Upper lobe of left lung (tissue), 6 donors: Measurements from ENCODE around the gene ARRB1. TPM values are rescaled to one million over a fixed set of nuclear protein-coding genes. Genes with fewer than 3 reads are reported as not detected.

ENCODE experiments used
- ATAC-seq, 2 donors: fragments of 200-7000 bp; cut with Tn5 transposase; one replicate each; pipeline ENCODE4 v1.9.1; 2022; ENCODE audit warnings: mild to moderate bottlenecking in 2 of 2, moderate library complexity in 2 of 2; ENCODE audit not compliant: low FRiP score in 2 of 2
- DNase-seq, 2 donors: peaks; one replicate each; pipeline ENCODE4 v3.0.0-alpha.2; 2019 to 2020
- H3K27ac ChIP-seq, 4 donors: fragments of 200-600 bp; sonication (generic); one replicate each; pipeline ENCODE4 v1.5.1; 2016 to 2019
- H3K27me3 ChIP-seq, 4 donors: fragments of 200-600 bp; sonication (generic); one replicate each; pipeline ENCODE4 v1.5.1; 2017 to 2019
- H3K36me3 ChIP-seq, 4 donors: fragments of 200-600 bp; sonication (generic); one replicate each; pipeline ENCODE4 v1.5.1; 2016 to 2019
- H3K4me1 ChIP-seq, 4 donors: fragments of 200-600 bp; sonication (generic); one replicate each; pipeline ENCODE4 v1.5.1; 2018 to 2019
- H3K4me3 ChIP-seq, 4 donors: fragments of 200-600 bp; sonication (generic); one replicate each; pipeline ENCODE4 v1.5.1; 2017 to 2019; ENCODE audit warnings: mild to moderate bottlenecking in 2 of 4, moderate library complexity in 1 of 4
- H3K9me3 ChIP-seq, 4 donors: fragments of 200-600 bp; sonication (generic); one replicate each; pipeline ENCODE4 v1.5.1; 2018 to 2019
- CTCF ChIP-seq, 6 experiments: fragments of 450-650 bp in 4 of 6; fragments of 200-600 bp in 2 of 6; sonication (generic) in 2 of 6; IDR thresholded peaks; one replicate each; pipeline ENCODE4 v1.5.1; 2016 to 2019; ENCODE audit warnings: antibody characterized with exemption in 6 of 6
- EP300 ChIP-seq, 4 donors: sonication (generic); formaldehyde crosslinking; IDR thresholded peaks; one replicate each; pipeline ENCODE4 v1.5.1; 2017; ENCODE audit warnings: antibody characterized with exemption in 4 of 4, control low read depth in 2 of 4
- POLR2A ChIP-seq, 4 donors: fragments of 450-650 bp; IDR thresholded peaks; one replicate each; pipeline ENCODE4 v1.5.1; 2016 to 2017; ENCODE audit warnings: antibody characterized with exemption in 4 of 4, mild to moderate bottlenecking in 2 of 4
- POLR2AphosphoS5 ChIP-seq, 2 donors: sonication (generic); formaldehyde crosslinking; IDR thresholded peaks; one replicate each; pipeline ENCODE4 v1.5.1; 2017; ENCODE audit warnings: antibody characterized with exemption in 2 of 2
- WGBS, 2 donors: methylation state at CpG; one replicate each; pipeline ENCODE4 v1.1.5; 2017 to 2018; 5-methylcytosine and 5-hydroxymethylcytosine counted together
- total RNA-seq, 6 donors: library from RNA; depleted of rRNA in 4 of 6; stranded (reverse); fragments of >200 nt in 4 of 6; gene quantifications; one replicate each; pipeline versions ENCODE4 v1.1.0 to v1.2.1, GENCODE V29; 2016 to 2021
- donor health status: DM: no; HTN: no; CAD: no; lungs with moderate emphysema.
- donor health status: DM: no; HTN: yes; CAD: no; lungs with severe emphysema.

Gene ARRB1
- total RNA-seq, 6 donors from 2014 or later, result 119 to 235 (median 170) TPM

GRCh38 chr11:75242722-75243600 is 108.5 kb downstream of the ARRB1 start:
- H3K36me3 ChIP-seq, result no peaks in the 10 kb centered on the region
- H3K9me3 ChIP-seq, result no peaks in the 10 kb centered on the region
- WGBS, 2 donors, result 82 to 84% methylated on average over 16 of the region's 16 CpGs
- peaks cover 9 to 26% (median 17%) of the 10 kb centered on the region in 4 donors for H3K4me1 ChIP-seq
- no peak for TF ChIP-seq POLR2A (IDR thresholded peaks at IDR 0.05)
- TF ChIP-seq EP300 (IDR thresholded peaks at IDR 0.05), result no peak
- TF ChIP-seq CTCF (IDR thresholded peaks at IDR 0.05), result no peak
- TF ChIP-seq POLR2AphosphoS5 (IDR thresholded peaks at IDR 0.05), result no peak
- H3K27ac ChIP-seq, result no peak overlapping the region
- peaks cover 0 to 34% (median 16%) of the 10 kb centered on the region in 4 donors for H3K27me3 ChIP-seq
- H3K4me3 ChIP-seq, result no peak overlapping the region
- ATAC-seq (no peak), DNase-seq (no peak)

- TF ChIP-seq EP300 (IDR thresholded peaks at IDR 0.05) (no peak), CTCF (IDR thresholded peaks at IDR 0.05) (no peak), POLR2A (IDR thresholded peaks at IDR 0.05) (no peak), POLR2AphosphoS5 (IDR thresholded peaks at IDR 0.05) (no peak)
- H3K36me3 ChIP-seq, result no peaks in the 10 kb centered on the region
- H3K9me3 ChIP-seq, result no peaks in the 10 kb centered on the region
- 6 to 14% methylated on average over 15 to 59 of the region's 72 CpGs for WGBS, 2 donors
- H3K27me3 ChIP-seq, result peaks cover 0 to 34% (median 16%) of the 10 kb centered on the region in 4 donors
- DNase-seq, result peak in 1 of 2 donors; percentile 36
- peaks cover 9 to 26% (median 17%) of the 10 kb centered on the region in 4 donors for H3K4me1 ChIP-seq
- H3K27ac ChIP-seq, result no peak overlapping the region
- ATAC-seq, result no peak
- peak overlapping the region in 3 of 4 donors; percentile 51 to 58 (median 53) for H3K4me3 ChIP-seq
These were observed 109.4 kb downstream of the ARRB1 start for GRCh38 chr11:75241906-75242644.

- no peaks in the 10 kb centered on the region for H3K9me3 ChIP-seq
- peak; percentile 97 to 100 (median 100) for TF ChIP-seq CTCF (IDR thresholded peaks at IDR 0.05)
- no peak for TF ChIP-seq EP300 (IDR thresholded peaks at IDR 0.05)
- H3K27ac ChIP-seq, result no peak overlapping the region
- H3K4me3 ChIP-seq, result peak overlapping the region in 3 of 4 donors; percentile 51 to 58 (median 53)
- ATAC-seq (peak; percentile 94 to 98), DNase-seq (peak; percentile 85 to 98)
- WGBS, 2 donors, result 0 to 2% methylated on average over 13 to 40 of the region's 140 CpGs
- H3K27me3 ChIP-seq, result peaks cover 0 to 34% (median 16%) of the 10 kb centered on the region in 4 donors
- H3K36me3 ChIP-seq, result no peaks in the 10 kb centered on the region
- H3K4me1 ChIP-seq, result peaks cover 9 to 26% (median 17%) of the 10 kb centered on the region in 4 donors
These were observed 110.2 kb downstream of the ARRB1 start for GRCh38 chr11:75241036-75241905.

- H3K27ac ChIP-seq, result no peak within 1 kb of the TSS
- peak in 1 of 2 donors; percentile 31 for ATAC-seq
- H3K4me1 ChIP-seq, result peaks cover 9 to 26% (median 17%) of the 10 kb centered on the region in 4 donors
- WGBS, 2 donors, result 3 to 4% methylated on average over 25 to 33 of the region's 58 CpGs
- DNase-seq, result no peak
- TF ChIP-seq CTCF (IDR thresholded peaks at IDR 0.05) (no peak), POLR2A (IDR thresholded peaks at IDR 0.05) (no peak), EP300 (IDR thresholded peaks at IDR 0.05) (no peak), POLR2AphosphoS5 (IDR thresholded peaks at IDR 0.05) (no peak)
- no peaks in the 10 kb centered on the region for H3K9me3 ChIP-seq
- H3K4me3 ChIP-seq, result peak within 1 kb of the TSS in 3 of 4 donors; percentile 51 to 58 (median 53)
- peaks cover 0 to 34% (median 16%) of the 10 kb centered on the region in 4 donors for H3K27me3 ChIP-seq
- no peaks in the 10 kb centered on the region for H3K36me3 ChIP-seq
These were observed 111.0 kb downstream of the ARRB1 start, which contains the start of gene TPBGL for GRCh38 chr11:75240311-75241035. TPBGL (plus strand) TSS chr11:75240774; CDS start chr11:75241050, 276 bp downstream.
